ENCODE data around the gene NPR3.

DNA sequence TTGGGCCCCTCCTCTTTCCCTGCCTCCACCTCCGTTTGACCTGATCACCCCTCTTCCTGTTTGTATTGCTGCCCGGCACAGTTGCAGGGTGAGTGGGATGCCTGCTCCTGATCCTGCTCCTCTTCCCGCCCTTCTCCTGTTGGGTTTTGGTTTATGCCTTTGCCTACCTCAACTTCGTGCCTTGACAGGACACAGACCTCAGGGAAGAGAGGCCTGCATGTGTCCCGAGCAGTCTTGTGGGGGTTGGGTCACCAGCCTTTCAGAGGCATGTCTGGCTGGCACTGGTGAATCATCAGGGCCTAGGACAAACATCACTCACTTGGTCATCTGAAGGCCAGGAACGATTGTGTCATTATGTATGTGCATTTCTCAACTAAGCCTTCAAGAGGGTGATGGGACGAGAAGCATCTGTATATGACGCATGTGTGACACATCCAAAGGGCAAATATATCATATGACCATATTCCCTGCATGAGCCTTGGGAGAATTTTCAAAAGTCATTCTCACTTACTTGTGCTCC, 56.9 kb downstream of the NPR3 start:
- TF ChIP-seq TCF12 (IDR thresholded peaks at IDR 0.05; ENCODE audit: low read depth), result no peak
- TF ChIP-seq CEBPB (IDR thresholded peaks at IDR 0.05), result no peak
- no peak for TF ChIP-seq CREB1 (IDR thresholded peaks at IDR 0.05; ENCODE audit: low read depth)
- no peak for TF ChIP-seq FOXM1 (IDR thresholded peaks at IDR 0.05; ENCODE audit: borderline replicate concordance, low read depth)
- TF ChIP-seq, protein P1, sequence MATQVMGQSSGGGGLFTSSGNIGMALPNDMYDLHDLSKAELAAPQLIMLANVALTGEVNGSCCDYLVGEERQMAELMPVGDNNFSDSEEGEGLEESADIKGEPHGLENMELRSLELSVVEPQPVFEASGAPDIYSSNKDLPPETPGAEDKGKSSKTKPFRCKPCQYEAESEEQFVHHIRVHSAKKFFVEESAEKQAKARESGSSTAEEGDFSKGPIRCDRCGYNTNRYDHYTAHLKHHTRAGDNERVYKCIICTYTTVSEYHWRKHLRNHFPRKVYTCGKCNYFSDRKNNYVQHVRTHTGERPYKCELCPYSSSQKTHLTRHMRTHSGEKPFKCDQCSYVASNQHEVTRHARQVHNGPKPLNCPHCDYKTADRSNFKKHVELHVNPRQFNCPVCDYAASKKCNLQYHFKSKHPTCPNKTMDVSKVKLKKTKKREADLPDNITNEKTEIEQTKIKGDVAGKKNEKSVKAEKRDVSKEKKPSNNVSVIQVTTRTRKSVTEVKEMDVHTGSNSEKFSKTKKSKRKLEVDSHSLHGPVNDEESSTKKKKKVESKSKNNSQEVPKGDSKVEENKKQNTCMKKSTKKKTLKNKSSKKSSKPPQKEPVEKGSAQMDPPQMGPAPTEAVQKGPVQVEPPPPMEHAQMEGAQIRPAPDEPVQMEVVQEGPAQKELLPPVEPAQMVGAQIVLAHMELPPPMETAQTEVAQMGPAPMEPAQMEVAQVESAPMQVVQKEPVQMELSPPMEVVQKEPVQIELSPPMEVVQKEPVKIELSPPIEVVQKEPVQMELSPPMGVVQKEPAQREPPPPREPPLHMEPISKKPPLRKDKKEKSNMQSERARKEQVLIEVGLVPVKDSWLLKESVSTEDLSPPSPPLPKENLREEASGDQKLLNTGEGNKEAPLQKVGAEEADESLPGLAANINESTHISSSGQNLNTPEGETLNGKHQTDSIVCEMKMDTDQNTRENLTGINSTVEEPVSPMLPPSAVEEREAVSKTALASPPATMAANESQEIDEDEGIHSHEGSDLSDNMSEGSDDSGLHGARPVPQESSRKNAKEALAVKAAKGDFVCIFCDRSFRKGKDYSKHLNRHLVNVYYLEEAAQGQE (IDR thresholded peaks at IDR 0.05; ENCODE audit: low read depth), result no peak
- TF ChIP-seq EP300 (IDR thresholded peaks at IDR 0.05; ENCODE audit: borderline replicate concordance), result no peak
- no peak for TF ChIP-seq ZBTB7A (IDR thresholded peaks at IDR 0.05; ENCODE audit: low read depth)
- no peak for TF ChIP-seq NFIC (IDR thresholded peaks at IDR 0.05)
- TF ChIP-seq RAD21 (IDR thresholded peaks at IDR 0.05; ENCODE audit: low read depth), result no peak

Data from Ishikawa (cell line).